Fibroblast of skin of back (primary cell): ENCODE results near the gene ZNF500. TPM values are rescaled to one million over a fixed set of nuclear protein-coding genes. Genes with fewer than 3 reads are reported as not detected.

Source experiments
- DNase-seq: peaks from one replicate; pipeline ENCODE4 v3.0.0-alpha.2; 2013
- polyA plus RNA-seq, 2 experiments: library from polyadenylated mRNA; unstranded; fragments of 120-200 nt; gene quantifications; one replicate each; pipeline ENCODE4 v1.2.1, GENCODE V29; 2013; ENCODE audit not compliant: insufficient read length in 2 of 2

Gene ZNF500
- 7.9 TPM for polyA plus RNA-seq (2013, experiment 1 of 2; ENCODE audit: insufficient read length)
- 6.6 TPM for polyA plus RNA-seq (2013, experiment 2 of 2; ENCODE audit: insufficient read length)

GRCh38 chr16:4766875-4767628 lies at the start of gene ZNF500:
Gene ZNF500, minus strand, starts transcription at chr16:4767162. Its CDS starts 1,184 bp downstream, at chr16:4765978.
- peak; percentile 95 for DNase-seq

GRCh38 chr16:4814542-4815173 lies 47.7 kb upstream of the ZNF500 start:
- no peak for DNase-seq

DNA sequence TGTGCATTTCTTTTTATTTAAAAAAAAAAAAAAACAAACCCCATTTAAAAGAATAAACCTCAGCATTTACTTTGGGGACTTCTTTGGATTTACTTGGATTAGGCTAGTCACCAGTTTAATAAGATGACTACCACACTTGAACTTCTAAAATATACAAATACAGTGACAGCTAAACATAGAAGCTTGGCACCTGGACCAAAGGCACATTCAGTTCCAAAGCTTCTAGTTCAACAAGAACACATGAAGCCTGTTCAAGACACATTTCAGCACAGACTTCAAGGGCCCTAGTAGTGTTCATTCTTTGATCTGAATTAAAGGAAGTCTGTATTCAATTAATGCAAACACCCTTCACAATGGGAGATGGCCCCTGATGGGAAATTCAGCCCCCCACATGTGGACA lies 47.1 kb upstream of the ZNF500 start:
- DNase-seq = no peak

- DNase-seq = no peak
Measured at GRCh38 chr16:4813251-4814003, 46.5 kb upstream of the ZNF500 start.

DNA sequence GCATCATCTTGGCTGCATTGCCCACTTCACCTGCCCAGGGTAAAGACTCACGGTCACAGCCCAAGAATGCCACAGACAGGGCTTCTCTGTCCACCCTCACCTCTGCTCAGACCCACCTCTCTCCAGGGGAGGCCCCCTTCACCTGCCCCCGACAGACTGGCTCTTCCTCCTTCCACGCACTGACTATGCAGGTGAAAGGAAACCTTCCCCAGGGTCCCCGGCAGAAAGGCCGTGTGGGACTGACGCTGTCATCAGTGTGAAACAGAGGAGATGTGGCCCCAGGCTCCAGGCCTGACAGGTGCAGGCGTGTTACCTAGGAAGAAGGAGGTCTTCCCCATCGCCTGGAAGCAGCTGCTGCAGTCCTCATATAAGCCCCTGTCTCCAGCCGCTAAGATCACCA lies 44.8 kb upstream of the ZNF500 start:
- no peak for DNase-seq

- no peak for DNase-seq
Measured at GRCh38 chr16:4811242-4811641, 44.3 kb upstream of the ZNF500 start.

- no peak for DNase-seq
Measured at GRCh38 chr16:4806280-4806679, 39.3 kb upstream of the ZNF500 start.

- no peak for DNase-seq
Measured at GRCh38 chr16:4805231-4805630, 38.3 kb upstream of the ZNF500 start.

GRCh38 chr16:4803898-4804762 lies 37.2 kb upstream of the ZNF500 start:
- no peak for DNase-seq

DNA sequence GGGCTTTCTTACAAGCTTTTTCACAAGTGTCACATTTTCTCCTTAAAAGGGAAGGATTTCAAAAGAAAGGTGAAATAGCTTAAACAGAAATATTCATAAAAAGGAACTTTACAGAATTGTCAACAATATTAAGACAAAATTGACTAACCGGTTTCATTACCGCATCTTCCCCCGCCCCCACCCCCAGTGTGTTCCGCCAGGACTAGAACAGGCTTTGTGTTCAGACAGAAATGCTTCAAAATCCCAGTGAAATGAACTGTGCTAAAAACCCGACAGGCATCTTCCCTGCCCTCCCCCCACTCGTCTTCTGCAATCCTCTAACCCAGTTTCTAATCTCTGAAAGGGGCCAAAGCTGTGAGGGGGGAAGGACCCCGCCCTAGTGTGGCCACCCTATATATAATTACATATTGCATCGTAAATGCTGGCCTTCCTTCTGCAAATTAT lies 36.5 kb upstream of the ZNF500 start:
- DNase-seq = no peak

DNA sequence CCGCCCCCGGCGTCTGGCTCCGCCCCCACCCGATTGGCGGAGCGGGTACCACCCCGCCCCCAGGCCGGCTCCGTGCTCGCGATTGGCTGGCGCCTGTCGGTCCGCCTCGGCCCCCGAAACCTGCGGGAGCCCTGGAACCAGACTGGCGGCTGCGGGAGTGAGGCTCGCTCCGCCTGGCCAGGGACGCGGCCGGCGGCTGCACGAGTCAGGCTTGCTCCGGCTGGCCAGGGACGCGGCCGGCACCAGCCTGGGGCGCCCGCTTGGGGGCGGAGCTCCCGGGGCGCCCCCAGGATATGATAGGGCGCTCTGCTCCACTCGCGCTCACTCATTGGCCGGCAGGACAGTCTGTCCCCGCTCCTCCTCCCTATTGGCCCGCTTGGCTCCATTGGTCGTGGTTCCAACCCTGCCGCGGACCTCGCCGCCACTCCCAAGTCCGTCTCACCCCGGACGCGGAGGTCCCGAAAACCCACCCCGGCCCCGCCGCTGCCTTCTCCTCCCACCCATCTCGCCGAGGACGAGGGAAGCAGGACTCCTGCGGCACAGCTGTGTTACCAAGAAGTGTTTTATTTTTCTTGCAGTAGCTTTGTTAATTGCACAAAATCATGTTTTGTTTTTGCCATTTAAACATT lies 35.8 kb upstream of the ZNF500 start:
- DNase-seq = peak; percentile 93

DNA sequence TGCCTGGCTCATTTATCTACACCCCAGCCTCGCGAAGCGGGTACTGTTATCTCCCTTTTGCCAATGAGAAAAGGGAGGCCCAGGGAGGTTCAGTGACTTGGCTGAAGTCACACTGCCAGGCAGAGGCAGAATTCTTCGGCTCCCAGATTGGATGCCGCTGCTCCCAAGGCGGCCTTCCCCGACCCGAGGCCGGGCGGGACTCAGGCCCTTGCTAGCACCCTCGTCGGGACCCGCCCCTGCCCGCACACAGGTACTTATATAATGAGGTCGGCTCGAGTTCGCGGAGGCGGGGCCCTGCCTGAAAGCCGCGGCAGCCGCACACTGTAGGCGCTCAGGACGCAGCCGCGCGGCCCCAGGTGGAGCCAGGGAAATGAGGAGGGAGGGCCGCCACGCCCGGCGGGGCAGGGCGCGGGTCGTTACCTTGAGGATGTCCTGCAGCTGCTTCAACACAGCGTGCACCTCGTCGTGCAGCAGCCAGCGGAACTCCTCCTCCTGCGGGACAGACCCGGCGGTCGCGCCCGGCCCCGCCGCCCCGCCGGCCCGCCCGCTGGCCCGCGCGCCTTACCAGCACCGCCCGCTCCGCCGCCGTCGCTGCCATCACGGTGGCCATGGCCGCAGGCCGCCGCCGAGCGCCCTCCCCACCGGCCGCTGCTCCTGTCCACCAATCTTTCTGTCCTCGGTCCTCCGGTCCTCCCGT lies 35.1 kb upstream of the ZNF500 start, which contains the start of gene ROGDI:
ROGDI (minus strand) TSS at position 672 of the 697 bp plus-strand sequence; CDS start at position 610, 62 bp downstream.
- DNase-seq = peak; percentile 30

- DNase-seq = no peak
Measured at GRCh38 chr16:4801051-4801961, 34.3 kb upstream of the ZNF500 start.

- no peak for DNase-seq
Measured at GRCh38 chr16:4800290-4801041, 33.5 kb upstream of the ZNF500 start.

- DNase-seq = no peak
Measured at GRCh38 chr16:4799171-4799855, 32.4 kb upstream of the ZNF500 start.

DNA sequence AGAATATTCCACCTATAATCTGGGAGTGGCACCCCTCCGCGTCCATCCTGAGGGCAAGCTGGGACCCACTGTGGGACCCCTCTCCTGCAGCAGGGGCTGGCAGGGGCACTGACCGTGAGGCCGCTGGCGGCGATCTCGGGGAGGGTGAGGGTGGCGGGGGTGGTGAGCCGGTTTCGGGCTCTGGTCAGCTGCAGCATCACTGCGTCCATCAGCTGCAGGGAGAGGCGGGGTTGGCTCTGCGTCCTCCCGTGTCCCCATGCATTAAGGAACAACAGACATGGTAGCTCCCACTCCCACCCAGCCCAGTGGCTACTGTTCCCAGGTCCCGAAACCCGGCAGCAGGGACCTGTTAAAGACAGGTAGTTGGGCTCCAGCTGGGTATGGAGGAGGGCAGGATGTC lies 31.5 kb upstream of the ZNF500 start:
- DNase-seq = no peak

DNA sequence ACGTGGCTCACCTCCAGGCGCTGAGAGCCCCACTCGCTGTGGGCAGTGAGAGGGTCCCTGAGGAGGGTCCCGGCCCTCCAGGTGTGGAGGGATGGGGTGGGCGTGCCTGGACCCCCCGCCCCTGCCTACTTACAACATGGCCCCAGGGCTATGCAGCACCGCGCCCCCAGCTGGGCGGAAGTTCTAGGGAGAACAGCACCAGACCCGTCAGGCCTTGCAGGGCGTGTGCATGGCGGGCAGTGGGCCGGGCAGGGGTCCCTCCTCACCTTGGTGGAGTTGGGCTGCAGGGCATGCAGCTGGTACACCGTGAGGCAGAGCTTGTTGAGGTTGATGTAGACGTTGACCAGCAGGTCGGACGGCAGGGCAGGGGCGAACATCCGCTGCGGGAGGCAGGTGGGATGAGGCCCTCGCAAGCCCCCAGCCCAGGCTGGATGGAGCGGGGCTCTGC lies 30.9 kb upstream of the ZNF500 start:
- no peak for DNase-seq
